IgD-negative memory B cell (primary cell): ENCODE measurements around the gene APOL1. TPM values are rescaled to one million over a fixed set of nuclear protein-coding genes. Genes with fewer than 3 reads are reported as not detected.
"Not testable (repeated sequence)": the region's sequence is repeated elsewhere in the genome, so short reads cannot be mapped to it uniquely, and the experiment has no call there.

ENCODE experiments used
- H3K27ac Mint-ChIP-seq, 3 donors: one replicate each; pipeline ENCODE4 v1.8.0; 2020 to 2022; ENCODE audit warnings: mild to moderate bottlenecking in 3 of 3, mixed read lengths in 3 of 3, moderate library complexity in 1 of 3
- H3K27me3 Mint-ChIP-seq: one replicate; pipeline ENCODE4 v1.8.0; 2021; ENCODE audit warnings: mixed read lengths
- H3K36me3 Mint-ChIP-seq: one replicate; pipeline ENCODE4 v1.8.0; 2020; ENCODE audit warnings: mild to moderate bottlenecking, mixed read lengths
- H3K4me1 Mint-ChIP-seq, 3 donors: one replicate each; pipeline ENCODE4 v1.8.0; 2020 to 2022; ENCODE audit warnings: mixed read lengths in 3 of 3, mild to moderate bottlenecking in 1 of 3
- H3K4me3 Mint-ChIP-seq, 4 donors: one replicate each; pipeline ENCODE4 v1.8.0; 2020 to 2022; ENCODE audit warnings: mild to moderate bottlenecking in 4 of 4, mixed read lengths in 4 of 4, moderate library complexity in 3 of 4
- H3K9me3 Mint-ChIP-seq, 3 donors: one replicate each; pipeline ENCODE4 v1.8.0; 2020 to 2021; ENCODE audit warnings: mixed read lengths in 3 of 3, mild to moderate bottlenecking in 1 of 3
- polyA plus RNA-seq: library from polyadenylated mRNA; unstranded; fragments of 300-500 nt; fragmentation: Illumina TruSeq; gene quantifications from one replicate; pipeline ENCODE4 v1.2.3, GENCODE V29; 2021

APOL1 gene, protein sequence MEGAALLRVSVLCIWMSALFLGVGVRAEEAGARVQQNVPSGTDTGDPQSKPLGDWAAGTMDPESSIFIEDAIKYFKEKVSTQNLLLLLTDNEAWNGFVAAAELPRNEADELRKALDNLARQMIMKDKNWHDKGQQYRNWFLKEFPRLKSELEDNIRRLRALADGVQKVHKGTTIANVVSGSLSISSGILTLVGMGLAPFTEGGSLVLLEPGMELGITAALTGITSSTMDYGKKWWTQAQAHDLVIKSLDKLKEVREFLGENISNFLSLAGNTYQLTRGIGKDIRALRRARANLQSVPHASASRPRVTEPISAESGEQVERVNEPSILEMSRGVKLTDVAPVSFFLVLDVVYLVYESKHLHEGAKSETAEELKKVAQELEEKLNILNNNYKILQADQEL
- 10.7 TPM for polyA plus RNA-seq

DNA sequence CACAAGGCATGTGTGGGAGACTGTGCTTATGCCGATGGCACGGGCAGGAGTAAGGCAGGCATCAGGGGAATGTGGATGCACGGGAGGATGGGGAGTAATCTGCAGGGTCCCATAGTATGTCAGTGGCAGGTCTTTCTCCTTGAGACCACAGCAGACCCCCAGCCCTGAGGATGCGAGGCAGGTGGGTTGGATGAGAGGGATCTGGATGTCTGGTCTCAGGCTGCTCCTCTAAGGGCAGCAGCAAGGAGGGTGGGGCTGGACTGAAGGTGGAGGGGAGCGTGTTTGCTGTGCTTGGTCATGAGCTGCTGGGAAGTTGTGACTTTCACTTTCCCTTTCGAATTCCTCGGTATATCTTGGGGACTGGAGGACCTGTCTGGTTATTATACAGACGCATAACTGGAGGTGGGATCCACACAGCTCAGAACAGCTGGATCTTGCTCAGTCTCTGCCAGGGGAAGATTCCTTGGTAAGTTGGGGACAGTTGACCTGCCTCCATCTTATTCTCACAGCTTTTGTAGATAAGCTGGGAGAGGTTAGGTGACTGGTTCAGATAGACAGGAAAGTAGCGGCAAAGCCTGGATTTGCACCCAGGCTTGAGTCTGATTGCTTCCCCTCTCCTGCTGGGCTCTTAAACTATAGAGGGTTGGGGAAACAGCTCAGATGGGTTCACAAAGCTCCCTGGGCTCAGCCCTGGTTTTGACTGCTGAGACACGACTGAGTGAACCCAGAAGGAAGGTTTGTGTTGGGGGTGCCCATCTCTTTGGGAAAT, at the start of gene APOL1:
Gene APOL1, plus strand, starts transcription at position 380 of the 769 bp plus-strand sequence. CDS start 1,823 bp downstream, outside the sequence.
- Mint-ChIP-seq H3K27ac (peak within 1 kb of the TSS; percentile 11 to 89 (median 81)), H3K9me3 (peaks cover 0 to 13% (median 0%) of the 10 kb centered on the region in 3 donors), H3K4me3 (peak within 1 kb of the TSS; percentile 79 to 95 (median 92)), H3K36me3 (peaks cover 5% of the 10 kb centered on the region), H3K27me3 (no peaks in the 10 kb centered on the region), H3K4me1 (peaks cover 23 to 32% (median 26%) of the 10 kb centered on the region in 3 donors)

DNA sequence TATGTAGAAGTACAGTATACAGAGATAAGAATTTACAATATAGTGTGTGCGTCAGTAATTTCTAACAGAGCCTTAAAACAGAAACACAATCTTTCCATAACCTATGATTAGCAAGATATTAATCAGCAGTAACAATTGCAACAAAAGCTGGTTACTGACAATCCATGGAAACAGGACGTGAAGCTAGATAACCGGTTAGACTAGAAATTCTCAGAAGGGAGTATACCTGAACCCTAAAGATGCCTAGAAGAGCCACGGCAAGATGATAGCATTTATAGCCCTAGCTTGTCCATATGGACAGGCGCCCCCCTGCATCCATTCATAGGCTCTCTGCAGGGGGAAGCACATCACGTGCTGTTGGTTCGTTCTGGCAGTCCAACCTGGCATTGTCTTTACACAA, 49.5 kb upstream of the APOL1 start:
- H3K27ac Mint-ChIP-seq, H3K9me3 Mint-ChIP-seq, H3K36me3 Mint-ChIP-seq, H3K27me3 Mint-ChIP-seq: not testable (repeated sequence)
- Mint-ChIP-seq H3K4me1 (peaks cover 0 to 19% (median 7%) of the 10 kb centered on the region in 3 donors), H3K4me3 (peak overlapping the region in 1 of 4 donors; percentile 39)

DNA sequence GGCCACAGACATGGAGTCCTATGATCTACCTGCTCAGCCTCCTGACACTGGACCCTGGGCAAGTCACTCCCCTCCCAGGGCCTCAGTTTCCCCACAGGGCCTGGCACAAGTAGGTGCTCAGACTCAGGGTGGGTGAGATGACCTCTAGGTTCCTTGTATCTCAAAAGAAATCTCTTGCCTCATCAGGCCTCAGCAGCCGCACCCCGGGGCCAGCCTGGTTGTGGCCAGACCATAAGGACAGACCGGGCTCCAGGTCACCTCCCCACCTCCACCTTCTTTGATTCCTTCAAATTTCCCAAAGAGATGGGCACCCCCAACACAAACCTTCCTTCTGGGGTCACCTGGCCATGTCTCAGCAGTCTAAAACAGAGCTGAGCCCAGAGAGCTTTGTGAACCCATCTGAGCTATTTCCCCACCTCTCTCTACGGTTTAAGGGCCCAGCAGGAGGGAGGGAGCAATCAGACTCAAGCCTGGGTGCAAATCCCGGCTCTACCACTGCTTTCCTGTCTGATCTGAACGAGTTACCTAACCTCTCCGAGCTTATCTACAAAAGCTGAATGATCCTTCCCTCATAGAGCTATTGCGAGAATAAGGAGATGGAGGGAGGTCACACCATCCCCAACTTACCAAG, 48.8 kb upstream of the APOL1 start:
- Mint-ChIP-seq H3K9me3 (peaks cover 0 to under 1% (median 0%) of the 10 kb centered on the region in 3 donors), H3K36me3 (no peaks in the 10 kb centered on the region), H3K4me1 (peaks cover 0 to 19% (median 7%) of the 10 kb centered on the region in 3 donors), H3K27ac (no peak overlapping the region), H3K27me3 (peaks cover 6% of the 10 kb centered on the region), H3K4me3 (peak overlapping the region in 1 of 4 donors; percentile 84)

DNA sequence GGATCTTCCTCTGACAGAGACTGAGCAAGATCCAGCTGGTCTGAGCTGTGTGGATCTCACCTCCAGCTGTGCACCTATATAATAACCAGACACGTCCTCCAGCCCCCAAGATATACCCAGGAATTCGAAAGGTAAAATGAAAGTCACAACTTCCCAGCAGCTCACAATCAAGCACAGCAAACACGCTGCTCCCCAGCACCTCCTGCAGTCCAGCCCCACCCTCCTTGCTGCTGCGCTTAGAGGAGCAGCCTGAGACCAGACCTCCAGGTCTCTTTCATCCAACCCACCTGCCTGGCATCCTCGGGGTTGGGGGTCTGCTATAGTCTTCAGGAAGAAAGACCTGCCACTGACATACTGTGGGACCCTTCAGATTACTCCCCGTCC, 48.3 kb upstream of the APOL1 start:
- Mint-ChIP-seq H3K27me3 (peaks cover 6% of the 10 kb centered on the region), H3K4me1 (peaks cover 0 to 19% (median 11%) of the 10 kb centered on the region in 3 donors), H3K9me3 (peaks cover 0 to 5% (median 0%) of the 10 kb centered on the region in 3 donors), H3K36me3 (no peaks in the 10 kb centered on the region), H3K27ac (peak overlapping the region in 1 of 3 donors; percentile 9), H3K4me3 (peak overlapping the region in 2 of 4 donors; percentile 32 to 84)

DNA sequence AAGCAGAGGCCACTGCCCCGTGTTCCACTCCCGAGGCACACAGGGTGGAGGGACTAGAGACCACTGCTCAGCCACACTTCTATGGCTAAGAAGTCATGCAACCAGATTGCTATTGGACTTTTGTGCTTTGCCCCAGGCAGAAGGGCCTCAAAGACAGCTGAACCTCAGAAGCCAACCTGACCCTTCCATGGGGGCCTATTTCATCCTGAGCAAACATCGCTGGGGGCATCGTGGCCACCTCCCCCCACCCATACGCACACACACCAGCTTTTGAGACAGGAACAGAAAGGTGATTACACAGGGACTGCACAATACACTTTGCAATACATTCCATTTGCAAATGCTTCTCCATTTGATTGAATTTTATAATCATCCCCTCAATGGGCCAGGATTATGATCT, 47.4 kb upstream of the APOL1 start:
- H3K36me3 Mint-ChIP-seq, H3K9me3 Mint-ChIP-seq, H3K4me3 Mint-ChIP-seq, H3K27ac Mint-ChIP-seq, H3K27me3 Mint-ChIP-seq: not testable (repeated sequence)
- peaks cover 0 to 21% (median 11%) of the 10 kb centered on the region in 3 donors for H3K4me1 Mint-ChIP-seq

DNA sequence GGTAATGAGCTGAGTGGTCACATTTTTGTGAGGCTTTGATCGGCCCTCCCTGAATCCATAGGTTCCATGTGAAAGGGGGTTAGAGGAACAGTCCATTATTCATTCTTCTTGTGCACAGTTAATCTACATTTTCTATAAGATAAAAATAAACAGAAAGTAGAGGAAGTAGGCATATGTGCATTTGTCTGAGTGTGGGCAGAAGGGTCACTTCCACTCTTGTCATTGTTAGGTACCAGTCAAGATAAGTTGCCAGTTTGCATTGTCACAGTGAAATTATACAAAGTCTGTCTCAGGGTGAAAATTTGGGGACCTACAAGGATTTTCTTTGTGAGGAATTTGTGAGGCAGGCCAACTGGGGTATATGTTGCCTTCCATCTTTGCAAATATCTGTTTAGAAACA, 46.7 kb upstream of the APOL1 start:
- Mint-ChIP-seq H3K4me1 (peaks cover 0 to 18% (median 13%) of the 10 kb centered on the region in 3 donors), H3K27ac (no peak overlapping the region), H3K27me3 (peaks cover 4% of the 10 kb centered on the region), H3K4me3 (no peak overlapping the region), H3K9me3 (peaks cover 0 to 5% (median 0%) of the 10 kb centered on the region in 3 donors), H3K36me3 (no peaks in the 10 kb centered on the region)

DNA sequence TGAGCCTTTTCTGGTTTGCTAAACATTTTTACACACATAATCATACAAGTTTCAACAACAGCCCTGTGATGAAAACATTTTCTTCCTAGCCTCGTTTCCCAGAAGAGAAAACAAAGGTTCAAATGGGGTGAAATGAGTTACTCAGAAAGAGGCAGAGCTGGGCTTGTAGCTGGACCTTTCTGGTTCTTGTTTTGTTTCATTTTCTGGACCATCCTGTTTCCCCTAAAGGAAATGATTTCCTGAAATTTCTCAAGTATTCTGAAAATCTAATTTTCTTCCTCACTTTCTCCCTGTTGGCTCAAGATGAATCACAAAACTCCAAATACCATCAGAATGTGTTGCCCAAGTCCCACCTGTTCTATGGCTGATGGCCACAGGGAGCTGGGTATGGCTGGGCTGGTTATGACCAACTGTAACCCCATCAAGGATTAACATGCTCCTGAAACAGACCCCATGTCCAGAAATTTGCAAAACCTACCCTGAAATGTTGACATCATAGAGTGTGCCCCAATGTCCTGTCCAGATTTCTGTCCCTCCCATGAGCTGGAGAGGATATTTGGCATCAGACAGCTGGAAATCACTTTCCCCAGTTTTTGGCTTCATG, 44.7 kb upstream of the APOL1 start:
- H3K27me3 Mint-ChIP-seq, result peaks cover 11% of the 10 kb centered on the region
- H3K9me3 Mint-ChIP-seq, result peaks cover 0 to 5% (median 0%) of the 10 kb centered on the region in 3 donors
- no peak overlapping the region for H3K4me3 Mint-ChIP-seq
- no peaks in the 10 kb centered on the region for H3K36me3 Mint-ChIP-seq
- peaks cover 0 to 18% (median 15%) of the 10 kb centered on the region in 3 donors for H3K4me1 Mint-ChIP-seq
- H3K27ac Mint-ChIP-seq, result no peak overlapping the region

DNA sequence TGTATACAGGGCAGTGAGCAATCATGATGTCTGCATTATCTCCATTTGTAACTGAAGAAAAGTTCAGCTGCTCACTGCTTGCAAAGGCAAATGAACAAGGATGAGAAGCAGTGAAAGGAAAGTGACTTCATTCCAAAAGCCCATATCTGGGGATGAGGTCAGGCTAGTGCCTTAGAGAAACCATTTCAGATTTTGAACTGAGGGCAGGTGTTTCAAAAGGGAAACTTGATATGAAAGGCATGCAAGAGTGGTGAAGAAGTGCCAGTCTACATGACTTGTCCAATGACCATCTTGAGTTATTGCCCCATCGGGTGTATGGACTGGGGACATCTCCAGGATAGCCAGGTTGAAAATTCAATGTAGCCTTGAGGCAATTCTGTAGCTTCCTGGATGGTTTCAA, 44.0 kb upstream of the APOL1 start:
- H3K27me3 Mint-ChIP-seq, result peaks cover 12% of the 10 kb centered on the region
- peaks cover 0 to 18% (median 16%) of the 10 kb centered on the region in 3 donors for H3K4me1 Mint-ChIP-seq
- no peaks in the 10 kb centered on the region for H3K36me3 Mint-ChIP-seq
- peak overlapping the region in 1 of 4 donors; percentile 56 for H3K4me3 Mint-ChIP-seq
- H3K27ac Mint-ChIP-seq, result peak overlapping the region in 1 of 3 donors; percentile 43
- peaks cover 0 to 5% (median 0%) of the 10 kb centered on the region in 3 donors for H3K9me3 Mint-ChIP-seq

DNA sequence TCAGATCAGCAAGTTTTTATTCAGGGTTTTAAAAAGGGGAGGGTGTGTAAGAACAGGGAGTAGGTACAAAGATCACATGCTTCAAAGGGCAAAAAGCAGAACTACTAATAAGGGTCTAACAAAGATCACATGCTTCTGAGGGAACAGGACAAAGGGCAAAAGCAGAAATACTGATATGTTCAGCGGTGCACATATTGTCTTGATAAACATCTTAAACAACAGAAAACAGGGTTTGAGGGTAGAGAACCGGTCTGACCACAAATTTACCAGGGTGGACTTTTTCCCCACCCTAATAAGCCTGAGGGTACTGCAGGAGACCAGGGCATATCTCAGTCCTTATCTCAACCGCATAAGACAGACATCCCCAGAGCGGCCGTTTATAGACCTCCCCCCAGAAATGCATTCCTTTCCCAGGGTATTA, 43.4 kb upstream of the APOL1 start:
- Mint-ChIP-seq H3K4me1 (peaks cover 0 to 16% (median 15%) of the 10 kb centered on the region in 3 donors), H3K27ac (peak overlapping the region in 1 of 3 donors; percentile 72), H3K4me3 (peak overlapping the region in 1 of 4 donors; percentile 56), H3K27me3 (peaks cover 12% of the 10 kb centered on the region)
- H3K9me3 Mint-ChIP-seq, H3K36me3 Mint-ChIP-seq: not testable (repeated sequence)

DNA sequence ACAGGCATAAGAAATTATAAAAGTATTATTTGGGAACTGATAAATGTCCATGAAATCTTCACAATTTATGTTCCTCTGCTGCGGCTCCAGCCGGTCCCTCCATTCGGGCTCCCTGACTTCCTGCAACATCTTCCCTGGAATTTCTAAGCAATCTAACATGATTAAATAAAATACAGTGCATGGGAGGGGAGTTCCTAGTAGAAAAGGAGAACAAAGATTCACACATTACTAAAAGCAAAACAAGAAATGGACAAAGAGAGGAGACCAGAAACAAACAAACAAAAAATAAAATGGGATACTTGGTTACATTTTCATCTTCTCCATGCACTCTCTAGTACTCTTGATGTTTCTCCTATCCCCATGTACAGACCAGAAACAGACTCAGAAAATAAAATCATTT, 42.7 kb upstream of the APOL1 start:
- no peak overlapping the region for H3K27ac Mint-ChIP-seq
- no peak overlapping the region for H3K4me3 Mint-ChIP-seq
- H3K36me3 Mint-ChIP-seq, result no peaks in the 10 kb centered on the region
- peaks cover 0 to 5% (median 0%) of the 10 kb centered on the region in 3 donors for H3K9me3 Mint-ChIP-seq
- H3K4me1 Mint-ChIP-seq, result peaks cover 0 to 13% (median 12%) of the 10 kb centered on the region in 3 donors
- peaks cover 12% of the 10 kb centered on the region for H3K27me3 Mint-ChIP-seq

DNA sequence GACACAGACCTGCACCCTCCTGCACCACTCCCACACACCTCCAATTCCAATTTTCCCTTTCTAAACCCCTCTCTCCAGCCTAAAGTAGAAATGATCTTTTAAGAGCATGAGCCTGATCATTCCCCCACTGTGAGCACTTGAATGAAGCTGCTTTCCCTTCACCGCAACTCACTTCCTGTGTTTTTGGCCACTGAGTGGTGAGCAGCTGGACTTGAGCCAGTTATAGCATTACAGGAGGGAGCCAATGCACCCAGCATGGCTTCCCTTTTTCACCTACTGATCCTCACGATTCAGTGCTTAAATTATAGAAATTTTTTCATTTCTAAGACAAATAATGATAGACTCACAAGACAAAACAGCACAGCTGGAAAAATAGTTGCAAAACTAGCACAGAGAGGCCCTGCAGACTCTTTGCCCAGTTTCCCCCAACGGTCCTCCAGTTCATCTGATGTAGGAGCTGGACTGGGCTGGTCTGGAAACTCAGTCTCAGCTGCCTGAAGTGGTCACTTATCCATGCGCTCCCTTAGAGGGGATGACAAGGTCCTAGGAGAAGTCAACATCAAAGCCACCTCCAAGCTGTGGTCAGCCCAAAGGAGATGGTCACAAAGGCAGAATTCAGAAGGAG, 41.6 kb upstream of the APOL1 start:
- H3K36me3 Mint-ChIP-seq, result no peaks in the 10 kb centered on the region
- H3K27me3 Mint-ChIP-seq, result peaks cover 19% of the 10 kb centered on the region
- no peak overlapping the region for H3K27ac Mint-ChIP-seq
- peaks cover 0 to 13% (median 10%) of the 10 kb centered on the region in 3 donors for H3K4me1 Mint-ChIP-seq
- peaks cover 0 to 5% (median 0%) of the 10 kb centered on the region in 3 donors for H3K9me3 Mint-ChIP-seq
- H3K4me3 Mint-ChIP-seq, result no peak overlapping the region

DNA sequence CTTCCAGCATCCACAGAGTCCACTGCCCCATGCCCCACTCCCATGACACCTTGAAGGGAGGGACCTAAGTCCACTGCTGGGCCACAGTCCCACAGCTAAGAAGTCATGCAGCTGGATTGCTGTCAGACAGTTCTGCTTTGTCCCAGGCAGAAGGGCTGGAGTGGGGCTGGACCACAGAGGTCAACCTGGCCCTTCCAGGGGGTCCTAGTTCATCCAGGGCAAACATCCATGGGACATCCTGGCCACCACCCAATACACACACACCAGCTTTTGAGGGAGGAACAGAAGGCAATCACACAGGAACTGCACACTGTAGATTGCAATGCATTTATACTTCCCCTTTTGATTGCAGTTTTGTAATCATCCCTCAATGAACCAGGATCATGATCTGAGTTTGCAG, 40.0 kb upstream of the APOL1 start:
- peaks cover 0 to 5% (median 0%) of the 10 kb centered on the region in 3 donors for H3K9me3 Mint-ChIP-seq
- no peaks in the 10 kb centered on the region for H3K36me3 Mint-ChIP-seq
- H3K27ac Mint-ChIP-seq, result no peak overlapping the region
- H3K4me3 Mint-ChIP-seq, result no peak overlapping the region
- H3K4me1 Mint-ChIP-seq, result peaks cover 0 to 10% (median 5%) of the 10 kb centered on the region in 3 donors
- H3K27me3 Mint-ChIP-seq, result peaks cover 19% of the 10 kb centered on the region

DNA sequence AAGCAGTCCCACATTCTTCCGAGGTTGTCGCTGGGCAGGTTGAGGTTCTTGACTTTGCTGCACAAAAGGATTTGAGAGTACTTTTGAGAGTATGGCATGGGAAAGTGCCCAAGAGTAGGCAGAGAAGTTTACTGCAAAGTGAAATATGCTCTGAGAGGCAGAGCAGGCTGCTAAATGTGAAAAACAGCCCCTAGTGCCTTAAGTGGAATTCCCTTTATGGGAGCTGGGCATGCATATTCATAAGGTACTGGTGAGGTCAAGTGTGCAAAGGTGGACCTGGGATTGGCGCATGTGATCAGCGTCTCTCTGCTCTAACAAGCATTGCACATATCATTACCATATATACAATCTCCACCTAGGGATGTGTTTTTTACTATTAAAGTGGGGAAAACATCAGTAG, 39.3 kb upstream of the APOL1 start:
- Mint-ChIP-seq H3K27ac (no peak overlapping the region), H3K9me3 (peaks cover 0 to 5% (median 0%) of the 10 kb centered on the region in 3 donors), H3K4me3 (no peak overlapping the region), H3K36me3 (no peaks in the 10 kb centered on the region), H3K4me1 (peaks cover 0 to 11% (median 5%) of the 10 kb centered on the region in 3 donors), H3K27me3 (peaks cover 19% of the 10 kb centered on the region)

DNA sequence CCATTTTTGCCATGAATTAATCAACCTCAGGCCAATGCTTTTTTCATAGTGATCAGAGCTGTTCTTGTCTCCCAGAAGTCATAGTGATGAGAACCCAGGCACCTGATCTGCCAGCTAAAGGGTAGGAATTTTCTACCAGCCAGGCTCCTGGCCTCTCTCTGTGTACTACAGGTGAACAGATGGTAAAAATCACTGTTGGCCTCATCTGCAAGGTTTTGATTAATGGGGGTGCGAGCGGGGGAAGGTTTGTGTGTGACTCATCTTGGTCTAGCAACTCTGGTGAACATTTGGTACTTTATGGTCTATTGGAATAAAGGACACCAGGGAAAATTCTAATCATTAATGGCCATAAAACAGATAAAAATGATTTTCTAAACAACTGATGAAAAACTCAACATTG, 37.0 kb upstream of the APOL1 start:
- H3K36me3 Mint-ChIP-seq, result no peaks in the 10 kb centered on the region
- H3K27ac Mint-ChIP-seq, result no peak overlapping the region
- peaks cover 0 to 7% (median 0%) of the 10 kb centered on the region in 3 donors for H3K4me1 Mint-ChIP-seq
- peaks cover 18% of the 10 kb centered on the region for H3K27me3 Mint-ChIP-seq
- no peak overlapping the region for H3K4me3 Mint-ChIP-seq
- H3K9me3 Mint-ChIP-seq, result no peaks in the 10 kb centered on the region
